Endodermal cell (in vitro differentiated cells): Measurements from ENCODE around the gene SMURF2. TPM values are rescaled to one million over a fixed set of nuclear protein-coding genes. Genes with fewer than 3 reads are reported as not detected.

ENCODE experiments used
- DNase-seq: peaks from one replicate; pipeline ENCODE4 v3.0.0-alpha.2; 2017
- H3K27ac ChIP-seq: 2 replicates; pipeline ENCODE4 v1.5.1; 2013; ENCODE audit warnings: mild to moderate bottlenecking, low read depth, low read length, moderate library complexity
- H3K27me3 ChIP-seq: 2 replicates; pipeline ENCODE4 v1.6.1; 2013; ENCODE audit warnings: mild to moderate bottlenecking, low read length, moderate library complexity; ENCODE audit not compliant: insufficient read depth, control insufficient read depth, poor library complexity, severe bottlenecking
- H3K36me3 ChIP-seq: 2 replicates; pipeline ENCODE4 v1.7.0; 2013; ENCODE audit warnings: mild to moderate bottlenecking, low read length, moderate library complexity; ENCODE audit not compliant: control insufficient read depth, insufficient read depth
- H3K4me1 ChIP-seq: one replicate; pipeline ENCODE4 v1.7.0; 2013; ENCODE audit warnings: low read length; ENCODE audit not compliant: control insufficient read depth, insufficient read depth
- H3K4me3 ChIP-seq: 2 replicates; pipeline ENCODE4 v1.5.1; 2013; ENCODE audit warnings: mild to moderate bottlenecking, low read length, moderate library complexity
- H3K9ac ChIP-seq: 2 replicates; pipeline ENCODE4 v1.6.1; 2013; ENCODE audit warnings: mild to moderate bottlenecking, low read length, moderate library complexity; ENCODE audit not compliant: poor library complexity, severe bottlenecking; ENCODE audit errors: extremely low read depth
- H3K9me3 ChIP-seq: 2 replicates; pipeline ENCODE4 v1.6.1; 2013; ENCODE audit warnings: mild to moderate bottlenecking, low read length, moderate library complexity; ENCODE audit not compliant: control insufficient read depth
- H3K27ac Mint-ChIP-seq: 2 replicates; pipeline ENCODE4 v1.8.0; 2020; ENCODE audit warnings: mixed read lengths
- H3K27me3 Mint-ChIP-seq: 2 replicates; pipeline ENCODE4 v1.8.0; 2021; ENCODE audit warnings: mild to moderate bottlenecking, mixed read lengths; ENCODE audit not compliant: insufficient read depth
- H3K36me3 Mint-ChIP-seq: 2 replicates; pipeline ENCODE4 v1.8.0; 2020; ENCODE audit warnings: low read depth, mixed read lengths
- H3K4me1 Mint-ChIP-seq: 2 replicates; pipeline ENCODE4 v1.8.0; 2020; ENCODE audit warnings: mixed read lengths
- H3K4me3 Mint-ChIP-seq: 2 replicates; pipeline ENCODE4 v1.8.0; 2020; ENCODE audit warnings: mild to moderate bottlenecking, moderate library complexity, mixed read lengths
- H3K9me3 Mint-ChIP-seq: 2 replicates; pipeline ENCODE4 v1.8.0; 2020; ENCODE audit warnings: mild to moderate bottlenecking, mixed read lengths
- CTCF ChIP-seq: fragments of 200-600 bp; sonication (generic); conservative IDR thresholded peaks from 2 replicates; pipeline ENCODE4 v1.5.0; 2021; ENCODE audit warnings: antibody characterized with exemption, mild to moderate bottlenecking
- WGBS, 2 experiments: methylation state at CpG; one replicate each; pipeline versions ENCODE4 v1.1.5 to v1.1.7; 2013; ENCODE audit warnings: missing lambda C conversion rate in 2 of 2, mixed read lengths in 1 of 2; ENCODE audit not compliant: insufficient coverage in 1 of 2, insufficient read length in 1 of 2; 5-methylcytosine and 5-hydroxymethylcytosine counted together
- total RNA-seq, 2 donors: library from RNA; stranded (reverse); fragmentation: NEBNext Ultra II Directional in 1 of 2; extraction: Animal tissue kit (Norgen Biotek cat#: 25700) in 1 of 2; gene quantifications; 2 replicates in 1 of 2; 3 replicates in 1 of 2; pipeline ENCODE4 v1.2.1, GENCODE V29; 2021

SMURF2 gene
- total RNA-seq, 2 donors from 2014 or later = 33.6 to 34.1 TPM

- H3K4me3 ChIP-seq = no peak overlapping the region
- H3K27ac ChIP-seq = no peak overlapping the region
- H3K9ac ChIP-seq = no peak overlapping the region
- Mint-ChIP-seq H3K36me3 (peaks cover 12% of the 10 kb centered on the region), H3K27ac (no peak overlapping the region), H3K9me3 (no peaks in the 10 kb centered on the region), H3K4me1 (peaks cover 2% of the 10 kb centered on the region), H3K4me3 (no peak overlapping the region), H3K27me3 (no peaks in the 10 kb centered on the region)
- H3K27me3 ChIP-seq = no peaks in the 10 kb centered on the region
- H3K36me3 ChIP-seq = peaks cover 29% of the 10 kb centered on the region
- no peak for DNase-seq
- H3K9me3 ChIP-seq = no peaks in the 10 kb centered on the region
- 100% methylated on average over 1 of the region's 2 CpGs; no CpG with 5 or more reads in 1 of the 2 experiments for WGBS, 2 experiments
- no peak for TF ChIP-seq CTCF
- H3K4me1 ChIP-seq = no peaks in the 10 kb centered on the region
Observed at GRCh38 chr17:64598672-64599071, 63.4 kb downstream of the SMURF2 start.

- Mint-ChIP-seq H3K9me3 (no peaks in the 10 kb centered on the region), H3K36me3 (peaks cover 16% of the 10 kb centered on the region), H3K4me3 (no peak overlapping the region), H3K4me1 (peaks cover 2% of the 10 kb centered on the region), H3K27me3 (no peaks in the 10 kb centered on the region), H3K27ac (no peak overlapping the region)
- Histone ChIP-seq H3K9ac (no peak overlapping the region), H3K27ac (no peak overlapping the region), H3K27me3 (no peaks in the 10 kb centered on the region), H3K4me3 (no peak overlapping the region), H3K4me1 (no peaks in the 10 kb centered on the region), H3K36me3 (peaks cover 38% of the 10 kb centered on the region), H3K9me3 (no peaks in the 10 kb centered on the region)
- no peak for DNase-seq
- TF ChIP-seq CTCF = no peak
- WGBS, 2 experiments = 82 to 86% methylated on average over 1 of the region's 1 CpG
Observed at GRCh38 chr17:64596988-64597387, 65.1 kb downstream of the SMURF2 start.

GRCh38 chr17:64596439-64596838 is 65.7 kb downstream of the SMURF2 start:
- no peak overlapping the region for H3K27ac Mint-ChIP-seq
- H3K9me3 ChIP-seq = no peaks in the 10 kb centered on the region
- H3K9me3 Mint-ChIP-seq = no peaks in the 10 kb centered on the region
- H3K4me1 ChIP-seq = no peaks in the 10 kb centered on the region
- TF ChIP-seq CTCF = no peak
- no peak for DNase-seq
- peaks cover 2% of the 10 kb centered on the region for H3K4me1 Mint-ChIP-seq
- no peaks in the 10 kb centered on the region for H3K27me3 Mint-ChIP-seq
- no peak overlapping the region for H3K4me3 ChIP-seq
- no peak overlapping the region for H3K4me3 Mint-ChIP-seq
- no peak overlapping the region for H3K27ac ChIP-seq
- H3K9ac ChIP-seq = no peak overlapping the region
- H3K36me3 ChIP-seq = peaks cover 44% of the 10 kb centered on the region
- H3K27me3 ChIP-seq = no peaks in the 10 kb centered on the region
- H3K36me3 Mint-ChIP-seq = peaks cover 16% of the 10 kb centered on the region
- 100% methylated on average over 2 of the region's 2 CpGs; no CpG with 5 or more reads in 1 of the 2 experiments for WGBS, 2 experiments
